B cell (primary cell): ENCODE results near the gene C14orf119.

Source experiments
- CTCF ChIP-seq: fragments of 200-600 bp; IDR thresholded peaks from one replicate; pipeline ENCODE4 v1.8.0; 2022; ENCODE audit warnings: antibody characterized with exemption, mild to moderate bottlenecking
- EZH2 ChIP-seq: IDR thresholded peaks from 2 replicates; pipeline ENCODE4 v1.6.1; 2012; ENCODE audit warnings: borderline replicate concordance, low read depth, mild to moderate bottlenecking, moderate library complexity, low read length; ENCODE audit not compliant: insufficient read depth, poor library complexity, severe bottlenecking

- TF ChIP-seq CTCF, result no peak
- TF ChIP-seq EZH2, result no peak
Observed at GRCh38 chr14:23105348-23105824, 10.1 kb downstream of the C14orf119 start.
